HepG2 (cell line): ENCODE results near the gene DQX1. TPM values are rescaled to one million over a fixed set of nuclear protein-coding genes. Genes with fewer than 3 reads are reported as not detected.
A peak's percentile ranks its signal among the peaks of the same experiment; 100 is the strongest.

Source experiments
- ATM ChIP-seq: fragments of 450-650 bp; IDR thresholded peaks from 2 replicates; pipeline ENCODE4 v1.7.1; 2017; ENCODE audit warnings: mild to moderate bottlenecking, borderline replicate concordance
- CBX1 ChIP-seq: IDR thresholded peaks from one replicate; pipeline ENCODE4 v1.6.1; 2016; ENCODE audit warnings: antibody characterized with exemption, low read depth
- MTF1 ChIP-seq: sonication (generic); formaldehyde crosslinking; IDR thresholded peaks from 2 replicates; pipeline ENCODE4 v1.5.0; 2020; ENCODE audit warnings: missing genetic modification reagents
- MXD4 ChIP-seq: IDR thresholded peaks from 2 replicates; pipeline ENCODE4 v1.6.1; 2016; ENCODE audit warnings: mild to moderate bottlenecking, missing biosample characterization, missing genetic modification reagents
- PITX1 ChIP-seq: sonication (generic); formaldehyde crosslinking; IDR thresholded peaks from 2 replicates; pipeline ENCODE4 v1.5.1; 2020; ENCODE audit warnings: mild to moderate bottlenecking, missing genetic modification reagents
- RFXANK ChIP-seq: IDR thresholded peaks from 2 replicates; pipeline ENCODE4 v1.6.1; 2016
- SALL2 ChIP-seq: sonication (generic); formaldehyde crosslinking; IDR thresholded peaks from 2 replicates; pipeline ENCODE4 v1.8.1; 2023; ENCODE audit warnings: mild to moderate bottlenecking, missing genetic modification reagents, inconsistent platforms
- SRSF4 ChIP-seq: fragments of 200-400 bp; formaldehyde crosslinking; IDR thresholded peaks from one replicate; pipeline ENCODE4 v1.6.1; 2018; ENCODE audit warnings: mild to moderate bottlenecking, low read depth, low read length, moderate library complexity; ENCODE audit not compliant: poor library complexity, severe bottlenecking
- ZFP82 ChIP-seq: sonication (generic); formaldehyde crosslinking; IDR thresholded peaks from 2 replicates; pipeline ENCODE4 v1.5.1; 2020; ENCODE audit warnings: mild to moderate bottlenecking, missing genetic modification reagents, borderline replicate concordance
- ZNF225 ChIP-seq: sonication (generic); formaldehyde crosslinking; IDR thresholded peaks from 2 replicates; pipeline ENCODE4 v1.4.0; 2020; ENCODE audit warnings: mild to moderate bottlenecking, missing genetic modification reagents
- ZNF354B ChIP-seq: sonication (generic); formaldehyde crosslinking; IDR thresholded peaks from 2 replicates; pipeline ENCODE4 v1.8.0; 2022; ENCODE audit warnings: mild to moderate bottlenecking, missing genetic modification reagents
- ZNF496 ChIP-seq: sonication (generic); formaldehyde crosslinking; IDR thresholded peaks from 2 replicates; pipeline ENCODE4 v1.8.1; 2023; ENCODE audit warnings: mild to moderate bottlenecking, moderate library complexity, missing genetic modification reagents; ENCODE audit not compliant: insufficient replicate concordance
- ZNF546 ChIP-seq: sonication (generic); formaldehyde crosslinking; conservative IDR thresholded peaks from 2 replicates; pipeline ENCODE4 v1.8.1; 2023; ENCODE audit warnings: mild to moderate bottlenecking, missing genetic modification reagents
- ZNF572 ChIP-seq: sonication (generic); formaldehyde crosslinking; IDR thresholded peaks from 2 replicates; pipeline ENCODE4 v1.5.1; 2020; ENCODE audit warnings: mild to moderate bottlenecking, missing genetic modification reagents
- polyA plus RNA-seq, 8 experiments: library from polyadenylated mRNA; depleted of rRNA in 3 of 8; stranded (reverse) in 7 of 8; unstranded in 1 of 8; fragments of >200 nt; fragmentation: Illumina TruSeq in 4 of 8; extraction: Trizol in 4 of 8; gene quantifications; 2 replicates each; pipeline versions ENCODE4 v1.2.1 to v1.2.3, GENCODE V29; 2011 to 2016; ENCODE audit warnings: low read depth in 4 of 8, missing spikeins in 1 of 8, mixed read lengths in 1 of 8; ENCODE audit not compliant: insufficient read depth in 1 of 8
- total RNA-seq, 5 experiments: library from RNA; depleted of rRNA; stranded (reverse); fragments of >200 nt; fragmentation: Illumina TruSeq; extraction: Trizol; gene quantifications; 2 replicates each; pipeline ENCODE4 v1.2.3, GENCODE V29; 2016; ENCODE audit warnings: low read depth in 1 of 5
- TF ChIP-seq, protein P1 (sequence below): sonication (generic); formaldehyde crosslinking; IDR thresholded peaks from 2 replicates; pipeline ENCODE4 v1.9.0; 2021; ENCODE audit warnings: missing genetic modification reagents, borderline replicate concordance
- TF ChIP-seq, protein P2 (sequence below): sonication (generic); formaldehyde crosslinking; IDR thresholded peaks from 2 replicates; pipeline ENCODE4 v1.4.0; 2020; ENCODE audit warnings: mild to moderate bottlenecking, low read depth, missing genetic modification reagents
- TF ChIP-seq, protein P3 (sequence below): sonication (generic); formaldehyde crosslinking; IDR thresholded peaks from 2 replicates; pipeline ENCODE4 v1.4.0; 2020; ENCODE audit warnings: missing genetic modification reagents, borderline replicate concordance
- TF ChIP-seq, protein P4 (sequence below): IDR thresholded peaks from 2 replicates; pipeline ENCODE4 v1.6.1; 2018; ENCODE audit warnings: missing genetic modification reagents
- TF ChIP-seq, protein P5 (sequence below): sonication (generic); formaldehyde crosslinking; IDR thresholded peaks from 2 replicates; pipeline ENCODE4 v1.4.0; 2020; ENCODE audit warnings: missing genetic modification reagents

DQX1 gene
- total and polyA plus RNA-seq, 2 of the 13 experiments (the other 11 are each of a cell fraction or from before 2014, with no cell fraction given), result 27.6 to 89.8 TPM

DNA sequence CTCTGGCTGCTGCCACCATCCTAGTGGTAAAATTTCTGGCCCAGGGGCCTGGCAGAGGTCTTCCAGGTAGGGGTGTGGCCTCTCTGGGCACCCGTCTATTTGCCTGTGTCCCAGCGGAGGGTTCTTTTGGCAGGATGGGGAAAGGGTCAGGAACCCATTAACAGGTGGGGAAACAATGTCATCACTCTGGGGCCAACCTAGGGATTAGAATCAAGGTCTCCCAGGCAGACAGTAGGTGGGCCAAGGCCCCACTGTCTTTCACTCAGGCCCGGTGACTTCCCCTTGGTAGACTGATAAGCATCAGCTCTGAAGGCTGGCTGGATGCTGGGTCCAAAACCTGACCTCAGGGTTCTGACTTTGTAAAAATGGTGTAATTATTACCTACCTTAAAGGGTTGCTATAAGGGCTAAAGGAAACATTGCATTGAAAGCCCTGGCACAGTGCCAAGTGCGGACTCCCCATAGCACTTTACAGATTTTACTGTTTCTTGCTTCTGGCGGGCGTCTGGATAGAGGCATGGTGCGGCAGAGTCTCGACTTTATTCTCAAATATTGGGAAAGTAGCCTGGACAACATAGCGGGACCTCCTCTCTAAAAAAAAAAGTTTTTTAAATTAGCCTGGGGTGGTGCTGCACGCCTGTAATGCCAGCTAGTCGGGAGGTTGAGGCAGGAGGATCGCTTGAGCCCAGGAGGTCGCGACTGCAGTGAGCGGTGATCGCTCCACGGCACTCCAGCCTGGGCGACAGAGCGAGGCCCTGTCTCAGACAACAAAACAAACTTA, 28.8 kb downstream of the DQX1 start (continued):
- TF ChIP-seq ZNF496 (CRISPR knock-in tag) (no peak), ATM (no peak), MTF1 (CRISPR knock-in tag) (no peak), RFXANK (no peak), SRSF4 (no peak), MXD4 (CRISPR knock-in tag) (no peak), SALL2 (CRISPR knock-in tag) (no peak), ZNF546 (CRISPR knock-in tag) (no peak), ZFP82 (CRISPR knock-in tag) (no peak), PITX1 (peak; percentile 81), ZNF354B (CRISPR knock-in tag) (no peak), ZNF225 (CRISPR knock-in tag) (no peak), ZNF572 (CRISPR knock-in tag) (no peak), CBX1 (no peak)
- TF ChIP-seq, protein P1, sequence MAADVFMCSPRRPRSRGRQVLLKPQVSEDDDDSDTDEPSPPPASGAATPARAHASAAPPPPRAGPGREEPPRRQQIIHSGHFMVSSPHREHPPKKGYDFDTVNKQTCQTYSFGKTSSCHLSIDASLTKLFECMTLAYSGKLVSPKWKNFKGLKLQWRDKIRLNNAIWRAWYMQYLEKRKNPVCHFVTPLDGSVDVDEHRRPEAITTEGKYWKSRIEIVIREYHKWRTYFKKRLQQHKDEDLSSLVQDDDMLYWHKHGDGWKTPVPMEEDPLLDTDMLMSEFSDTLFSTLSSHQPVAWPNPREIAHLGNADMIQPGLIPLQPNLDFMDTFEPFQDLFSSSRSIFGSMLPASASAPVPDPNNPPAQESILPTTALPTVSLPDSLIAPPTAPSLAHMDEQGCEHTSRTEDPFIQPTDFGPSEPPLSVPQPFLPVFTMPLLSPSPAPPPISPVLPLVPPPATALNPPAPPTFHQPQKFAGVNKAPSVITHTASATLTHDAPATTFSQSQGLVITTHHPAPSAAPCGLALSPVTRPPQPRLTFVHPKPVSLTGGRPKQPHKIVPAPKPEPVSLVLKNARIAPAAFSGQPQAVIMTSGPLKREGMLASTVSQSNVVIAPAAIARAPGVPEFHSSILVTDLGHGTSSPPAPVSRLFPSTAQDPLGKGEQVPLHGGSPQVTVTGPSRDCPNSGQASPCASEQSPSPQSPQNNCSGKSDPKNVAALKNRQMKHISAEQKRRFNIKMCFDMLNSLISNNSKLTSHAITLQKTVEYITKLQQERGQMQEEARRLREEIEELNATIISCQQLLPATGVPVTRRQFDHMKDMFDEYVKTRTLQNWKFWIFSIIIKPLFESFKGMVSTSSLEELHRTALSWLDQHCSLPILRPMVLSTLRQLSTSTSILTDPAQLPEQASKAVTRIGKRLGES, result no peak
- TF ChIP-seq, protein P2, sequence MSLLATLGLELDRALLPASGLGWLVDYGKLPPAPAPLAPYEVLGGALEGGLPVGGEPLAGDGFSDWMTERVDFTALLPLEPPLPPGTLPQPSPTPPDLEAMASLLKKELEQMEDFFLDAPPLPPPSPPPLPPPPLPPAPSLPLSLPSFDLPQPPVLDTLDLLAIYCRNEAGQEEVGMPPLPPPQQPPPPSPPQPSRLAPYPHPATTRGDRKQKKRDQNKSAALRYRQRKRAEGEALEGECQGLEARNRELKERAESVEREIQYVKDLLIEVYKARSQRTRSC (CRISPR knock-in tag), result 0 out of 2 replicates have a peak, but pooled peaks have one; percentile 26
- TF ChIP-seq, protein P3, sequence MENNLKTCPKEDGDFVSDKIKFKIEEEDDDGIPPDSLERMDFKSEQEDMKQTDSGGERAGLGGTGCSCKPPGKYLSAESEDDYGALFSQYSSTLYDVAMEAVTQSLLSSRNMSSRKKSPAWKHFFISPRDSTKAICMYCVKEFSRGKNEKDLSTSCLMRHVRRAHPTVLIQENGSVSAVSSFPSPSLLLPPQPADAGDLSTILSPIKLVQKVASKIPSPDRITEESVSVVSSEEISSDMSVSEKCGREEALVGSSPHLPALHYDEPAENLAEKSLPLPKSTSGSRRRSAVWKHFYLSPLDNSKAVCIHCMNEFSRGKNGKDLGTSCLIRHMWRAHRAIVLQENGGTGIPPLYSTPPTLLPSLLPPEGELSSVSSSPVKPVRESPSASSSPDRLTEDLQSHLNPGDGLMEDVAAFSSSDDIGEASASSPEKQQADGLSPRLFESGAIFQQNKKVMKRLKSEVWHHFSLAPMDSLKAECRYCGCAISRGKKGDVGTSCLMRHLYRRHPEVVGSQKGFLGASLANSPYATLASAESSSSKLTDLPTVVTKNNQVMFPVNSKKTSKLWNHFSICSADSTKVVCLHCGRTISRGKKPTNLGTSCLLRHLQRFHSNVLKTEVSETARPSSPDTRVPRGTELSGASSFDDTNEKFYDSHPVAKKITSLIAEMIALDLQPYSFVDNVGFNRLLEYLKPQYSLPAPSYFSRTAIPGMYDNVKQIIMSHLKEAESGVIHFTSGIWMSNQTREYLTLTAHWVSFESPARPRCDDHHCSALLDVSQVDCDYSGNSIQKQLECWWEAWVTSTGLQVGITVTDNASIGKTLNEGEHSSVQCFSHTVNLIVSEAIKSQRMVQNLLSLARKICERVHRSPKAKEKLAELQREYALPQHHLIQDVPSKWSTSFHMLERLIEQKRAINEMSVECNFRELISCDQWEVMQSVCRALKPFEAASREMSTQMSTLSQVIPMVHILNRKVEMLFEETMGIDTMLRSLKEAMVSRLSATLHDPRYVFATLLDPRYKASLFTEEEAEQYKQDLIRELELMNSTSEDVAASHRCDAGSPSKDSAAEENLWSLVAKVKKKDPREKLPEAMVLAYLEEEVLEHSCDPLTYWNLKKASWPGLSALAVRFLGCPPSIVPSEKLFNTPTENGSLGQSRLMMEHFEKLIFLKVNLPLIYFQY, result peak; percentile 67
- TF ChIP-seq, protein P4, sequence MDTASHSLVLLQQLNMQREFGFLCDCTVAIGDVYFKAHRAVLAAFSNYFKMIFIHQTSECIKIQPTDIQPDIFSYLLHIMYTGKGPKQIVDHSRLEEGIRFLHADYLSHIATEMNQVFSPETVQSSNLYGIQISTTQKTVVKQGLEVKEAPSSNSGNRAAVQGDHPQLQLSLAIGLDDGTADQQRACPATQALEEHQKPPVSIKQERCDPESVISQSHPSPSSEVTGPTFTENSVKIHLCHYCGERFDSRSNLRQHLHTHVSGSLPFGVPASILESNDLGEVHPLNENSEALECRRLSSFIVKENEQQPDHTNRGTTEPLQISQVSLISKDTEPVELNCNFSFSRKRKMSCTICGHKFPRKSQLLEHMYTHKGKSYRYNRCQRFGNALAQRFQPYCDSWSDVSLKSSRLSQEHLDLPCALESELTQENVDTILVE, result no peak
- TF ChIP-seq, protein P5, sequence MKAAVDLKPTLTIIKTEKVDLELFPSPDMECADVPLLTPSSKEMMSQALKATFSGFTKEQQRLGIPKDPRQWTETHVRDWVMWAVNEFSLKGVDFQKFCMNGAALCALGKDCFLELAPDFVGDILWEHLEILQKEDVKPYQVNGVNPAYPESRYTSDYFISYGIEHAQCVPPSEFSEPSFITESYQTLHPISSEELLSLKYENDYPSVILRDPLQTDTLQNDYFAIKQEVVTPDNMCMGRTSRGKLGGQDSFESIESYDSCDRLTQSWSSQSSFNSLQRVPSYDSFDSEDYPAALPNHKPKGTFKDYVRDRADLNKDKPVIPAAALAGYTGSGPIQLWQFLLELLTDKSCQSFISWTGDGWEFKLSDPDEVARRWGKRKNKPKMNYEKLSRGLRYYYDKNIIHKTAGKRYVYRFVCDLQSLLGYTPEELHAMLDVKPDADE (CRISPR knock-in tag), result no peak
